ENCODE data around the gene ADAMTS2. TPM values are rescaled to one million over a fixed set of nuclear protein-coding genes. Genes with fewer than 3 reads are reported as not detected.
"Not testable (repeated sequence)": the region's sequence is repeated elsewhere in the genome, so short reads cannot be mapped to it uniquely, and the experiment has no call there.

The ADAMTS2 gene
- total and polyA plus RNA-seq, 4 donors: 12.5 to 27.1 (median 19.7) TPM

DNA sequence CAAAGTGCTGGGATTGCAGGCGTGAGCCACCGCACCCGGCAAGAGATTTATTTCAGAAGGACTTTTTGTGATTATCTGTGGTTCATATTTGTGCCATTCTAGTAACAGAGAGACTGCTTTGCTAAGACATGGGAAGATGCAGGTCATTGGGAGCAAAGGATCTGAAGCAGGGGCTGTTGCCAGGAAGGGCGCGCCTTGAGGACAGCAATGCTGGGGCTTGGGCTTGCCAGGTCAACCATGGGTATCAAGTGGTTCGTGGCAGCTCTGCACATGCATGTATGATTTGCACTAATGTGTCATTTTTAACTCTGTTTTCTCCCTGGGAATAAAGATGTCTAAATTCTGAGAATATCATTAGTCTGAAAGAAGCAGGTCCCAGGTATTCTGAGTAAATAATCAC lies 17.0 kb downstream of the ADAMTS2 start:
- Histone ChIP-seq H3K4me3 (ENCODE audit: low read depth, low read length) (no peak overlapping the region), H3K36me3 (ENCODE audit: control insufficient read depth, insufficient read depth, low read length) (no peaks in the 10 kb centered on the region), H3K4me1 (ENCODE audit: control insufficient read depth, insufficient read depth, low read length) (peaks cover 15% of the 10 kb centered on the region), H3K27ac (ENCODE audit: low read depth, low read length) (no peak overlapping the region), H3K9me3 (ENCODE audit: control insufficient read depth, insufficient read depth, low read length) (no peaks in the 10 kb centered on the region), H3K27me3 (ENCODE audit: control insufficient read depth, insufficient read depth, low read length) (no peaks in the 10 kb centered on the region)
- 98% methylated on average over 3 of the region's 6 CpGs for WGBS (ENCODE audit: insufficient coverage)
- DNase-seq (ENCODE audit: low read depth in 4 of 6, low spot score in 6 of 6): no peak

DNA sequence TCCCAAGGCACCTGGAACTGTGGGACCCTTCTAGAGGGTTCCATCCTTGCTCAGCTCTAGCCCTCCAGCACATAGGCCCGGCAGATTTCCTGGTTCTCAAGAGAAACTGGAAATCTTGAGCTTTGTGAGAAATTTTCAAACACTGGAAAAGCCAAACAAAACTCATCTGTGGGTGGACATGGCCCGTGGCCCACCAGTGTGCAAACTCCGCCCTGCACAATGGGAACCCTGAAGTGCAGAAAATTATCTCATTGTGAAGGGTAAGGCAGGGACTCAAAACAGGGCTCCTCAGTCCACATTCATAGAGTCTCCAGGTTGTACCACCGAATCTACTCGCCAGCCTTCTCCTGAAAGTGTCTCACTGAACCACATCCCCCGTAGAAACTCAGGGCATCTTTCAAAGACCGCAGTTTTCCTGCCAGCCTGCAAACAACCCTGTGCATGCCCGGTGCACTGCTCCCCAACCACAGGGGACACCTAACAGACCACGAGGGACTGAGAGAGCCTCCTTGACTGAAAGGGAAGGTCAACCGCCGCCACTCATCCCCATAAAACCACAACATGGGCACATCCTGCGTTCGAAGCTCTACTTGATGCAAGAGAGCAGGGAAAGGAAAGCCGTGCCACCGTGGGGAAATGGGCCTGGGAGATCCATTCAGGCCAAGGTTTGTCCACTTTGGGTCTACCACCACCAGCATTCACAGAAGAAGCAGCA lies 18.1 kb downstream of the ADAMTS2 start:
- Histone ChIP-seq H3K27ac (ENCODE audit: low read depth, low read length) (peak overlapping the region; percentile 86), H3K4me3 (ENCODE audit: low read depth, low read length) (no peak overlapping the region), H3K36me3 (ENCODE audit: control insufficient read depth, insufficient read depth, low read length) (no peaks in the 10 kb centered on the region), H3K4me1 (ENCODE audit: control insufficient read depth, insufficient read depth, low read length) (peaks cover 26% of the 10 kb centered on the region), H3K27me3 (ENCODE audit: control insufficient read depth, insufficient read depth, low read length) (no peaks in the 10 kb centered on the region), H3K9me3 (ENCODE audit: control insufficient read depth, insufficient read depth, low read length) (no peaks in the 10 kb centered on the region)
- 79% methylated on average over 10 of the region's 15 CpGs for WGBS (ENCODE audit: insufficient coverage)
- DNase-seq (ENCODE audit: low read depth in 4 of 6, low spot score in 6 of 6): no peak

DNA sequence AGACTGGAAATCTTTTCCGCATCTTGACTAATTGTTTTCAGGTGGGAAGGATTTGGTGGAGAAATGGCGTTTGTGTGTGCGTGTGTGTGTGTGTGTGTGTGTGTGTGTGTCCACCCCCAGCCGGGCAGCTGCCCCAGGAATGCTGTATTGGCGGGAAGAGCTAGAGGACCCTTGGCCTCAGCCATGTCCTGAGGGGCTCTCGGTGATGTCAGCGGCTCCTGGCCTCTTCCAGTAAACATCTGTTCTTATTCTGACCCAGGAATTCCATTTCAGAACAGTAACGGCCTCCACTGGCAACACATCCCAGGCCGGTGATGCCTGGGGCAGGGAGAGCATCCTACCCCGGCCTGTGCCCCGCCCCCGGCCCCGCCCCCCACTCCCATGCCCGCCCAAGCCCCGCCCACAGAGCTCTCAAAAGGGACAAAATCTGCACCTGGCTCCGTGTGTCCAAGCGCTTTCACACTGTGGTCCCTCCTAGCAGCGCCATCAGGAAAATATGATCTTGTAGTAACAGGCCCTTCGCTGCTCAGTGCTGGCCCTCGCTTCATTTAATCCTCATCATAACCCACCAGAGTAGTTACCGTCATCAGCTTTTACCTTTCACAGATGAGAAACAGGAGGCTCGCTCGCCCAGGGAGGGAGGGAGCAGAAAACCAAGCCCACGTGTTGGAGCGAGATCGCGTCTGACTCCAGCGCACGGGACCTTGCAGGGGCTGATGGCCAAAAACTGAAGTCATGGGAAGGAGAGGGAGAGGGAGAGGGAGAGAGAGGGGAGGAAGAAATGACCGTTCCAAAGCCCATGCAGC lies 18.9 kb downstream of the ADAMTS2 start:
- no peaks in the 10 kb centered on the region for H3K9me3 ChIP-seq (ENCODE audit: control insufficient read depth, insufficient read depth, low read length)
- no peak overlapping the region for H3K4me3 ChIP-seq (ENCODE audit: low read depth, low read length)
- no peaks in the 10 kb centered on the region for H3K27me3 ChIP-seq (ENCODE audit: control insufficient read depth, insufficient read depth, low read length)
- WGBS (ENCODE audit: insufficient coverage): 42% methylated on average over 18 of the region's 30 CpGs
- peaks cover 28% of the 10 kb centered on the region for H3K4me1 ChIP-seq (ENCODE audit: control insufficient read depth, insufficient read depth, low read length)
- peak in 2 of 6 donors; percentile 58 to 66 for DNase-seq (ENCODE audit: low read depth in 4 of 6, low spot score in 6 of 6)
- no peaks in the 10 kb centered on the region for H3K36me3 ChIP-seq (ENCODE audit: control insufficient read depth, insufficient read depth, low read length)
- peak overlapping the region; percentile 86 for H3K27ac ChIP-seq (ENCODE audit: low read depth, low read length)

DNA sequence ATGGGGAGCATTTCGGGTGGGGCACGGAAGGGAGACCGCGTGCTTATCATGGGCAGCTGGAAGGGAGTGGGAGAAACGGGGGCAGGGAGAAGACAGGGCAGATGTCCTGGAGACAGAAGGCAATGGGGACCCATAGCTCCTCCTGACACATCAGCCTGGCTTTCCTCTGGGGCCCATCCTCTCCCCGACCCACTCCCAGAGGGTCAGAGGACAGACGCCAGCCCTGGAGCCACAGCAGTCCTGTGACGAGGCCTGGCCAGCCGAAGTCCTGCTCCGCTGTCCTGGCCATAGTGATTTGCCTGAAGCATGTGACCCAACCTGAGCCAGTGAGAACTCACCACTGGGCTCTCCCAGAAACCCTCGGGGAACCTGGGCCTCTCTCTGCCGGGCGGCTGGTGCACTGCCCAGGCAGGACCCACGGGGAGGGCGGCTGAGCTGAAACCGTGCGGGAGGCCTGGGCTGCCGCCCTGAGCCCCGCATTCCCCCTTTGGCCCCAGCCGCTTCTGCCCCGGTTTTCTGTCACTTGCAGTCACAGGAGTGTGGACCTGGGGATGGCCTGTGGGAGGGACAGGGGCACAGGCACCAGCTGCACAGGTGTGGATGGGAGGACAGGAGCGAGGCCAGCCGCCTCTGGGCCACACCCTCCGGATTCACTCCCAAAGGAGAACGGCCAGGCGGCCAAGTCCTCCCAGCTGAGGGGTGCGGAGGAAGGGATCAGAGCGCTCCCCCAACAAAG lies 19.8 kb downstream of the ADAMTS2 start:
- Histone ChIP-seq H3K36me3 (ENCODE audit: control insufficient read depth, insufficient read depth, low read length) (no peaks in the 10 kb centered on the region), H3K4me3 (ENCODE audit: low read depth, low read length) (no peak overlapping the region), H3K9me3 (ENCODE audit: control insufficient read depth, insufficient read depth, low read length) (no peaks in the 10 kb centered on the region), H3K4me1 (ENCODE audit: control insufficient read depth, insufficient read depth, low read length) (peaks cover 28% of the 10 kb centered on the region), H3K27me3 (ENCODE audit: control insufficient read depth, insufficient read depth, low read length) (no peaks in the 10 kb centered on the region), H3K27ac (ENCODE audit: low read depth, low read length) (peak overlapping the region; percentile 71)
- DNase-seq (ENCODE audit: low read depth in 4 of 6, low spot score in 6 of 6): no peak
- 88% methylated on average over 27 of the region's 28 CpGs for WGBS (ENCODE audit: insufficient coverage)

DNA sequence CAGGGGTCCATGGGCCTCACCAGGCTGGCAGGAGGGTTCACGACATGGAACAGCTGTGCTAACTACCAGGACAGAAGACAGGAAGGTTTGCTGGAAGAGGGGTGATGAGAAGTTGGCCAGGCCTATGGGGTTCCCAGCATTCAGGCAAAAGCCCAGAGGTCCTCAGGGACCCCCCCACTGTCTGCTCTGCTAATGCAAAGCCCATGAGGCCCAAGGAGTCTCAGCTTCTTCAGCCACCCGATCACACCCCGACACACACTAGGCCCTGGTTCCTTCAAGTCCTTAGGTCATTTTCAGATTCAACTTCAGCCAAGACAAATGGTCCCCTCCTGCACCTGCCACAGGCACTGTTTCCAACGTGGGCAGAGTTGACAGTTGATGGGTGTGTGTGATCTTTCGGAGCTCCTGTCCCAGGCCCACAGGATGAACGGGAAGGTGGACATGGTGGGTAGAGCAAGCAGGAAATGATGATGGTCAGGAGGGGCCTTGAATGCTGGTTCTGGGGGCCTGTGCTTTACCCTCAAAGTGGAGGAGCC lies 20.4 kb downstream of the ADAMTS2 start:
- WGBS (ENCODE audit: insufficient coverage): 82% methylated on average over 5 of the region's 6 CpGs
- Histone ChIP-seq H3K9me3 (ENCODE audit: control insufficient read depth, insufficient read depth, low read length) (no peaks in the 10 kb centered on the region), H3K27ac (ENCODE audit: low read depth, low read length) (no peak overlapping the region), H3K36me3 (ENCODE audit: control insufficient read depth, insufficient read depth, low read length) (no peaks in the 10 kb centered on the region), H3K4me1 (ENCODE audit: control insufficient read depth, insufficient read depth, low read length) (peaks cover 32% of the 10 kb centered on the region), H3K27me3 (ENCODE audit: control insufficient read depth, insufficient read depth, low read length) (no peaks in the 10 kb centered on the region), H3K4me3 (ENCODE audit: low read depth, low read length) (no peak overlapping the region)
- DNase-seq (ENCODE audit: low read depth in 4 of 6, low spot score in 6 of 6): no peak

DNA sequence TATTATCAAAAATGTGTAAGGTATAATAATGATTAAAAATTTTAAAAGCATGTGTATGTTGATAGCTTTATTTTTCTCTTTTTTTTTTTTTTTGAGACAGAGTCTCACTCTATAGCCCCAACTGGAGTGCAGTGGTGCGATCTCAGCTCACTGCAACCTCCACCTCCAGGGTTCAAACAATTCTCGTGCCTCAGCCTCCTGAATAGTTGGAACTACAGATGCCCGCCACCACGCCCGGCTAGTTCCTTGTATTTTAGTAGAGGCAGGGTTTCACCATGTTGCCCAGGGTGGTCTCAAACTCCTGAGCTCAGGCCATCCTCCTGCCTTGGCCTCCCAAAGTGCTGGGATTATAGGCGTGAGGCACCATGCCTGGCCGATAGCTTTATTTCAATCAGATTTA lies 20.9 kb downstream of the ADAMTS2 start:
- DNase-seq (ENCODE audit: low read depth in 4 of 6, low spot score in 6 of 6); H3K27me3 ChIP-seq (ENCODE audit: control insufficient read depth, insufficient read depth, low read length); H3K4me3 ChIP-seq (ENCODE audit: low read depth, low read length); H3K27ac ChIP-seq (ENCODE audit: low read depth, low read length); H3K9me3 ChIP-seq (ENCODE audit: control insufficient read depth, insufficient read depth, low read length); H3K36me3 ChIP-seq (ENCODE audit: control insufficient read depth, insufficient read depth, low read length): not testable (repeated sequence)
- H3K4me1 ChIP-seq (ENCODE audit: control insufficient read depth, insufficient read depth, low read length): peaks cover 37% of the 10 kb centered on the region
- WGBS (ENCODE audit: insufficient coverage): 100% methylated on average over 2 of the region's 7 CpGs

DNA sequence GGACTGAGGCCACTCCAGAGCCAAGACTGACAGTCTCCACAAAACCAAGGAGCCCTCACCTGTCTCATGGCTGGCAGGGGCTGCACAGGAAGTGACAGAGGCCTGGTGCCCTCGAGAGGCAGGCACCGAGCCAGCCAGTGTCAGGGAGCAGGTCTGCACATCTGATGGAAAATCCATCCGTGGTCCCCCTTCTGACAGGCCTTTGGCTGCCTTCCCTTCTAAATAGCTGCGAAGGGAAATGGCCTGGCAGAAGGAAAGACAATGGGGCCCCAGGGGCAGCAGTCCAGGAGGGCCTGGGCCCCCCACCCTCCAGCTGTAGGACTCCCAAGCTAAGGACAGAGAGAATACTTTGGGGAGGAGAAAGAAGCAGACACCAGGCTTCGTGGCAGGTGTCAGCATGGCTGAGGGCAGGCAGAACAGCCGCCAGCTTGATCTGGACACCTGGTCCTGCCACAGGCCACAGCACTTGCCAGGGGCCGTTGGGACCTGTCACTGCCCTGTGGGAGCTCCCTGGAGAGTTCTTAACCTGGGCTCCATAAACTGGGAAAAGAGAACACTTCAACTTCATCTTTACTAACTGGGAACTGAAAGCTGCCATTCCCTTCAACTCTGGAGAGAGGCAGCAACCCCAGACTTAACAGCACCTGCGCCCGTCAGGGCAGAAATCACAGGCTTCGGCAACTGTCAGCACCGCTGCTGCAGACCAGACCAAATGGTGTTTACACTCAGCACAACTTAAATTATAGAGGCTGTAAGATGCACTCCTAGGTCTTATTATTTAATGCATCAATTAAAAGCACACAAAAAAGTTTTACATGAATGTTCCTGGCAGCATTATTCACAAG lies 22.0 kb downstream of the ADAMTS2 start:
- H3K4me1 ChIP-seq (ENCODE audit: control insufficient read depth, insufficient read depth, low read length): peaks cover 45% of the 10 kb centered on the region
- WGBS (ENCODE audit: insufficient coverage): 50% methylated on average over 9 of the region's 11 CpGs
- no peaks in the 10 kb centered on the region for H3K9me3 ChIP-seq (ENCODE audit: control insufficient read depth, insufficient read depth, low read length)
- no peak overlapping the region for H3K4me3 ChIP-seq (ENCODE audit: low read depth, low read length)
- H3K27me3 ChIP-seq (ENCODE audit: control insufficient read depth, insufficient read depth, low read length): no peaks in the 10 kb centered on the region
- DNase-seq (ENCODE audit: low read depth in 4 of 6, low spot score in 6 of 6): peak in 1 of 6 donors; percentile 53
- no peaks in the 10 kb centered on the region for H3K36me3 ChIP-seq (ENCODE audit: control insufficient read depth, insufficient read depth, low read length)
- H3K27ac ChIP-seq (ENCODE audit: low read depth, low read length): no peak overlapping the region

DNA sequence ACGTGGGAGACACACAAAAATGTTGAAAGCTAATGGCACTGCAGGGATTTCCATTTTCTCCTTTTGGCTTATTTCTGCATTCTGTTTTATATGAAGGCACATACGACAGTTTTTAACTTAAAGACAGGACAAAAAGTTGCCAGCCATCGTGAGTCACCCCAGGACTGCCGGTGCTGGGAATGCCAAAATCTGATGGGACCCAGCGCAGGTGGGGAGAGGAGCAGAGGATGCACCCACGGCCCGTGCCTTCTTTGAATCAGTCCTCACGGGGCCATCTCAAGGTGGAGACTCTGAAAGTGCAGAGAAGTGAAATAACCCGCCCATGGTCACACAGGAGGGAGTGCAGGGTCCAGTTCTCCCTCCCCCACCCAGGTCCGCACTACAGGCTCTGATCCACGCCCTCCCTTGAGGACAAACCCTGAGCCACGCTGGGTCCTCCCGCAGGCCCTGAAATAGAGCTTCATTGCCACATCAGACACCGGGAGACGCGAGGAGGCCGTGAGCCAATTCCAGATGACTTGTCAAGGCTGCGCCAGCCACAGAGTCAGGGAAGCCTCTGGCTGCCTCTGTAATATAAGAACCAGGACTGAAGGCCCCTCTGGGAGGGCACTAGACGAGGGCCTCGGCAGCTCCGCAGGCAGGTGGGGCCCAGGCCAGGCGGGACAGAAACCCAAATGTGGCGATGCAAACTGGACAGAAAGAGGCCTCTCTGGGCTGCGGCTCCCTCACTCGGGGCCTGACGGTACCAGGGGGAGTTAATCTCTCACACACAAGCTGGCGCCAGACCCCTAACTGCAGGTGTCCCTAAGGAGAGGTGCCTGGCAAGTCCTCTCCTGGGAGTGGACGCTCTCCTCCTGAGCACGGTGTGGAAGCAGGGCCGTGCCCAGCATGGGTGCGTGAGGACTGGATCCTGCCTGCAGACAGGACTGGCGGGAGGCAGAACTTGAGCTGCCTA lies 22.9 kb downstream of the ADAMTS2 start:
- Histone ChIP-seq H3K27me3 (ENCODE audit: control insufficient read depth, insufficient read depth, low read length) (no peaks in the 10 kb centered on the region), H3K27ac (ENCODE audit: low read depth, low read length) (no peak overlapping the region), H3K4me3 (ENCODE audit: low read depth, low read length) (no peak overlapping the region), H3K4me1 (ENCODE audit: control insufficient read depth, insufficient read depth, low read length) (peaks cover 54% of the 10 kb centered on the region), H3K36me3 (ENCODE audit: control insufficient read depth, insufficient read depth, low read length) (no peaks in the 10 kb centered on the region), H3K9me3 (ENCODE audit: control insufficient read depth, insufficient read depth, low read length) (no peaks in the 10 kb centered on the region)
- 81% methylated on average over 32 of the region's 32 CpGs for WGBS (ENCODE audit: insufficient coverage)
- DNase-seq (ENCODE audit: low read depth in 4 of 6, low spot score in 6 of 6): peak in 1 of 6 donors; percentile 31

Measured in spinal cord (tissue), 10 donors.